Sigmoid colon (tissue), 7 donors: ENCODE measurements around the gene SPINK5. TPM values are rescaled to one million over a fixed set of nuclear protein-coding genes. Genes with fewer than 3 reads are reported as not detected.

Experiments used
- DNase-seq: peaks from one replicate; pipeline ENCODE4 v3.0.0-alpha.2; 2019
- H3K27ac ChIP-seq, 4 donors: fragments of 200-600 bp; sonication (generic); one replicate each; pipeline ENCODE4 v1.5.1; 2016 to 2019; ENCODE audit warnings: mild to moderate bottlenecking in 1 of 4
- H3K27me3 ChIP-seq, 3 donors: fragments of 200-600 bp; sonication (generic); one replicate each; pipeline ENCODE4 v1.5.1; 2019; ENCODE audit warnings: mild to moderate bottlenecking in 1 of 3
- H3K36me3 ChIP-seq, 4 donors: fragments of 200-600 bp; sonication (generic); one replicate each; pipeline ENCODE4 v1.5.1; 2016 to 2019
- H3K4me1 ChIP-seq, 4 donors: fragments of 200-600 bp; sonication (generic); one replicate each; pipeline ENCODE4 v1.5.1; 2017 to 2019
- H3K4me3 ChIP-seq, 4 donors: fragments of 200-600 bp; sonication (generic); one replicate each; pipeline ENCODE4 v1.5.1; 2017 to 2019; ENCODE audit warnings: mild to moderate bottlenecking in 2 of 4, moderate library complexity in 1 of 4
- H3K9me3 ChIP-seq, 4 donors: fragments of 200-600 bp in 3 of 4; sonication (generic) in 3 of 4; one replicate each; pipeline versions ENCODE4 v1.5.1 to v1.6.1; 2013 to 2019
- EP300 ChIP-seq, 4 donors: sonication (generic); formaldehyde crosslinking; IDR thresholded peaks; one replicate each; pipeline ENCODE4 v1.6.1; 2017; ENCODE audit warnings: antibody characterized with exemption in 4 of 4
- POLR2A ChIP-seq, 2 donors: fragments of 450-650 bp; IDR thresholded peaks; one replicate each; pipeline ENCODE4 v1.6.1; 2016; ENCODE audit warnings: antibody characterized with exemption in 2 of 2, mild to moderate bottlenecking in 2 of 2, moderate library complexity in 2 of 2
- POLR2AphosphoS5 ChIP-seq, 4 donors: sonication (generic); formaldehyde crosslinking; IDR thresholded peaks; one replicate each; pipeline ENCODE4 v1.6.1; 2017; ENCODE audit warnings: antibody characterized with exemption in 4 of 4
- WGBS, 2 donors: extraction: QIAGEN DNeasy Blood & Tissue Kit; methylation state at CpG; one replicate each; pipeline ENCODE4 v1.1.7; 2013; 5-methylcytosine and 5-hydroxymethylcytosine counted together
- intact Hi-C: fragments of 100-400 bp; cut with DNase I; formaldehyde crosslinking; loops from one replicate; pipeline ENCODE4 v1.15.1; 2023
- polyA plus RNA-seq, 3 donors: library from polyadenylated mRNA; stranded (reverse); fragments of 200-250 nt; gene quantifications; one replicate each; pipeline ENCODE4 v1.2.3, GENCODE V29; 2013
- total RNA-seq, 4 donors: library from RNA; depleted of rRNA; stranded (reverse); fragments of >200 nt; gene quantifications; one replicate each; pipeline ENCODE4 v1.1.0, GENCODE V29; 2016
- TF ChIP-seq, protein P1 (sequence below), 4 experiments: fragments of 450-650 bp in 3 of 4; fragments of 200-600 bp in 1 of 4; IDR thresholded peaks; one replicate each; pipeline ENCODE4 v1.5.1; 2016 to 2019; ENCODE audit warnings: antibody characterized with exemption in 4 of 4, mild to moderate bottlenecking in 3 of 4, moderate library complexity in 2 of 4
- donor health status: healthy with polysubstance abuse.
- donor health status: Bipolar disorder and iron deficiency.
- donor health status: healthy.

Gene SPINK5
- total and polyA plus RNA-seq, 7 donors = 0.28 to 20.0 (median 16.9) TPM; not detected in 2

DNA sequence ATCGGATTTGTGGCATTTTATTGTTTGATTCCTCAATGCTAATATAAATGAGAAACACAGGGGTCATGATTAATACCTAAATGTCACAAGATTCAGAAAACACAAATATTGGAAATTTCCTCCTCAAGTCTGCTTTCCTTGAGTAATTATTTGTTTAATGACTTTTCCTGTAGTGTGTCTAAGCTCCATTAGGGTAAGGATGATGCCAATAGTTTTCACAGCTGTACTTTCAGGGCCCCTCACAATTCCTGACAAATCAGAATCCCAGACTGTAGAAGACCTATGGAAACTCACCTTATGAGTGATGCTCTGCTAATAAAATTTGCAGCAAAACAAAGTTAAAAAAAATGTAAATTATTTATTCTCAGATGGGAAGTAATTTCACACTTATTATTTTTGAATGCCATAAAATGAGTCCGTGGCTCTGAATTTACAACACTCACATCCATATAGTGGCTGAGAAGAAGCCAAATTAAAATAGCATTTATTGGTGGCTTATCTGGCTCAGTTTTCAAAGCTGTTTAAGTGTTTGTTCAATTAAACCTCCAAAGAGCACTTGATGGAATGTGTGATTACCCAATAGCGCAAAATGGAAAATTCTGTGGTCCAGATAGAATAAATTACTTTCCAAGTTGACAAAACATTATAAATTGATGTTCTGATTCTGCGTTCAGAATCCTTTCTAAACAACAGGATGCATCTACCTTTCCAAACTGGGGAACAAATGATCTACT lies 102.9 kb downstream of the SPINK5 start:
- TF ChIP-seq POLR2A (IDR thresholded peaks at IDR 0.05) (no peak), POLR2AphosphoS5 (IDR thresholded peaks at IDR 0.05) (no peak), EP300 (IDR thresholded peaks at IDR 0.05) (no peak)
- TF ChIP-seq, protein P1, sequence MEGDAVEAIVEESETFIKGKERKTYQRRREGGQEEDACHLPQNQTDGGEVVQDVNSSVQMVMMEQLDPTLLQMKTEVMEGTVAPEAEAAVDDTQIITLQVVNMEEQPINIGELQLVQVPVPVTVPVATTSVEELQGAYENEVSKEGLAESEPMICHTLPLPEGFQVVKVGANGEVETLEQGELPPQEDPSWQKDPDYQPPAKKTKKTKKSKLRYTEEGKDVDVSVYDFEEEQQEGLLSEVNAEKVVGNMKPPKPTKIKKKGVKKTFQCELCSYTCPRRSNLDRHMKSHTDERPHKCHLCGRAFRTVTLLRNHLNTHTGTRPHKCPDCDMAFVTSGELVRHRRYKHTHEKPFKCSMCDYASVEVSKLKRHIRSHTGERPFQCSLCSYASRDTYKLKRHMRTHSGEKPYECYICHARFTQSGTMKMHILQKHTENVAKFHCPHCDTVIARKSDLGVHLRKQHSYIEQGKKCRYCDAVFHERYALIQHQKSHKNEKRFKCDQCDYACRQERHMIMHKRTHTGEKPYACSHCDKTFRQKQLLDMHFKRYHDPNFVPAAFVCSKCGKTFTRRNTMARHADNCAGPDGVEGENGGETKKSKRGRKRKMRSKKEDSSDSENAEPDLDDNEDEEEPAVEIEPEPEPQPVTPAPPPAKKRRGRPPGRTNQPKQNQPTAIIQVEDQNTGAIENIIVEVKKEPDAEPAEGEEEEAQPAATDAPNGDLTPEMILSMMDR (IDR thresholded peaks at IDR 0.05) = no peak
- no peaks in the 10 kb centered on the region for H3K36me3 ChIP-seq
- H3K4me1 ChIP-seq = no peaks in the 10 kb centered on the region
- DNase-seq = no peak
- no peaks in the 10 kb centered on the region for H3K9me3 ChIP-seq
- 71 to 84% methylated on average over 4 of the region's 4 CpGs for WGBS, 2 donors
- no peak overlapping the region for H3K27ac ChIP-seq
- H3K4me3 ChIP-seq = no peak overlapping the region
- no peaks in the 10 kb centered on the region for H3K27me3 ChIP-seq
- intact Hi-C loops = no loop called here

DNA sequence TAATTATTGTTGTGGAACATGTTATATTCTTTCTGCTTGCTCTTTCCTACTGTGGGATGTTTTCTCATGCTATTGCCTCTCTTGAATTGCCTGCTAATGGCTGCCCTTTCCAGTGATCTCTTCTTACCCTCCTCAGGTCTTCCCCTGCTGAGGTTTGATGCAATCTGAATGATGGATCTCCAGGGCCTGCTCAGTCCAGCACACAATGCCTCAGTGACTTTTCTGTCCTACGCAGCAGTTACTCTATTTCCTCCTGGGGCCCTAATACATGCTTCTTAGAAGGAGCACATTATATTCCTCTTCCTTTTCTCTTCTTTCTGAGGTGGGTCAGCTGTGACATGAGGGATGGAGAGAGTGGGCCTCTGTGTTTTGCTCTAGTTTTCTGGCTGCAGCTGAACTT lies 104.5 kb downstream of the SPINK5 start, which contains the start of gene SPINK14:
TSS of gene SPINK14 (plus strand) at position 301 of the 400 bp plus-strand sequence. CDS start 1,187 bp downstream, outside the sequence.
- no peaks in the 10 kb centered on the region for H3K36me3 ChIP-seq
- WGBS, 2 donors = 97 to 98% methylated on average over 1 of the region's 1 CpG
- no peaks in the 10 kb centered on the region for H3K4me1 ChIP-seq
- H3K27ac ChIP-seq = no peak within 1 kb of the TSS
- no peaks in the 10 kb centered on the region for H3K27me3 ChIP-seq
- intact Hi-C loops = no loop called here
- no peak within 1 kb of the TSS for H3K4me3 ChIP-seq
- no peaks in the 10 kb centered on the region for H3K9me3 ChIP-seq
- no peak for TF ChIP-seq EP300 (IDR thresholded peaks at IDR 0.05)
- no peak for TF ChIP-seq POLR2A (IDR thresholded peaks at IDR 0.05)
- TF ChIP-seq, protein P1 (IDR thresholded peaks at IDR 0.05) = no peak
- no peak for TF ChIP-seq POLR2AphosphoS5 (IDR thresholded peaks at IDR 0.05)
- no peak for DNase-seq

DNA sequence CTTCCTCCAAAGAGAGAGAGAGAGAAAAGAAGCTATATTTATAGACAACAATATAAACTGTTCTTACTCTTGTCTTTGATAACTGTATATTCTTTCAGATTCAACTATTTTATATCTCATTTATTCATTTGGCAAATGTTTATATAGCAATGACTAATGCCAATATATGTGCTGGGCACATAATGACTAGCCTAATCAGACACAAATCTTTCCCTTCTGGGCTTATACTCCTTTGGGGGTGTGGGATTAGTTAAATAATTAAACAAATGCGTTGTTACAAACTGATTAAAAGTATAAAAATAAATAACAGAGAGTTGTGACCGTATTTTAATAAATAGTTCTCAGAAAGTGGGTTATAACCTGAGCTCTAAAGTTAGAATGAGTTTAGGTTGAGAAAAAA lies 108.6 kb downstream of the SPINK5 start:
- Histone ChIP-seq H3K9me3 (no peaks in the 10 kb centered on the region), H3K27ac (no peak overlapping the region), H3K4me1 (no peaks in the 10 kb centered on the region), H3K36me3 (no peaks in the 10 kb centered on the region), H3K4me3 (no peak overlapping the region), H3K27me3 (no peaks in the 10 kb centered on the region)
- WGBS, 2 donors = 82% methylated on average over 2 of the region's 2 CpGs
- no peak for DNase-seq
- intact Hi-C loops = loop anchor here (10.0 kb wide), 1 partner anchor 862 kb away; no protein-coding TSS in a partner anchor
- TF ChIP-seq EP300 (IDR thresholded peaks at IDR 0.05) (no peak), POLR2AphosphoS5 (IDR thresholded peaks at IDR 0.05) (no peak), POLR2A (IDR thresholded peaks at IDR 0.05) (no peak)
- TF ChIP-seq, protein P1 (IDR thresholded peaks at IDR 0.05) = no peak

DNA sequence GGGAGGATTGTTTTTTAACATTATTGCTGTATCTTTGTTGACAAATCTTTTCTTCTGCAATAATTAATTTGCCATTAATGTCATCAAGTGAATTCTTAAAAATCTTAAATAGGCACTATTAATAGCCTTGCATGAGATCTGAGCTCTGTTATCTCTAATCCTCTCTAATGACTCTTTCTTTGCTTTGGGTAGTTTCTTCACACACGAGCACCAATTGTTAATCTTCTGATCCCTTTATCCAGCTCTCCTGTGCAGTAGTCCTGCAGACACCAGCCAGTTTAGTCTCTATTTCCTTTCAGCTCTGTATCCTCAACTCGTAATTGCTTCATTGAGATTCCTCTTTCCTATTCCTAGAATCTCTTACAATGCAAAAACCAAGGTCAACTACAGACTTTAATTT lies 112.7 kb downstream of the SPINK5 start:
- H3K4me1 ChIP-seq = peaks cover 0 to 11% (median 2%) of the 10 kb centered on the region in 4 donors
- WGBS, 2 donors = 71% methylated on average over 2 of the region's 2 CpGs
- intact Hi-C loops = loop anchor here (5.0 to 10.0 kb wide), 2 partner anchors 266 to 858 kb away; no protein-coding TSS in a partner anchor
- no peaks in the 10 kb centered on the region for H3K36me3 ChIP-seq
- no peak overlapping the region for H3K27ac ChIP-seq
- H3K4me3 ChIP-seq = no peak overlapping the region
- no peaks in the 10 kb centered on the region for H3K27me3 ChIP-seq
- TF ChIP-seq, protein P1 (IDR thresholded peaks at IDR 0.05) = no peak
- TF ChIP-seq EP300 (IDR thresholded peaks at IDR 0.05) (no peak), POLR2AphosphoS5 (IDR thresholded peaks at IDR 0.05) (no peak)
- no peaks in the 10 kb centered on the region for H3K9me3 ChIP-seq
- DNase-seq = no peak
